ENCODE data around the gene HNRNPUL1.
A peak's percentile ranks its signal among the peaks of the same experiment; 100 is the strongest.
"Not testable (repeated sequence)": the region's sequence is repeated elsewhere in the genome, so short reads cannot be mapped to it uniquely, and the experiment has no call there.

The HNRNPUL1 gene

GRCh38 chr19:41327576-41328156, 63.5 kb downstream of the HNRNPUL1 start:
- peak; percentile 94 to 95 for DNase-seq

DNA sequence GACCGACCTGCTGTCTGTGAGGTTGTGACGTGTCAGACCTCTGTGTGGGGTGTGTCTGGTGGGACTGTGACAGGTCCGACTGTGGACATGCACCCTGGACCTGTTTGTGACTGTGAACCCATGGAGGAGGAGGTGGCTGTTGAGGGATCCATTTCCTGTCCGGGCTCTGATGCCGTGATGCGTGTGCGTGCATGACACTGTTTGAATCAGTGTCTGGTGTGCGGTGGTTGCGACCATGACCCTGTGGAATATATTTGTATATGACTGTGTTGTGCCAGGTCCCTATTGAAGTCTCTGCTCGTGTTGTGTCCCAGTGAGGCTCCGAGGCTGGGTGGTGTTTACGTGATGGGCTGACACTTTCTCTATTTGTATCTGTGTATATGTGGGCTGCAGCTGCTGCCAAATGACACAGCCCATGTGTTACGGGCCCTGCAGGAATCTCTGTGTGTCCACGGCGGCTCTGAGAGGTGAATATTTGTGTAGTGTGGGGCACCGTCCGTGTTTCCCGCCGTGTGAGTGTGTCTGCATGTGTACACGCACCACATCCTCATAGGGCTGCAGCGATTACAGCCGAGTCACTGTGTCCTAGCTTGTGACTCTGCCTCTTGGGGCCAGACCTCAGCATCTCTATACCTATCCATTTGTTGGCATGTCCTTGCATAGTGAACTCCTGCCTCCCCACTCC, 64.1 kb downstream of the HNRNPUL1 start:
- peak; percentile 53 to 56 for DNase-seq

GRCh38 chr19:41328842-41329225, 64.7 kb downstream of the HNRNPUL1 start:
- peak; percentile 83 to 88 for DNase-seq

- no peak for DNase-seq
These were observed 66.3 kb downstream of the HNRNPUL1 start for GRCh38 chr19:41330481-41330880.

- no peak for DNase-seq
These were observed 66.9 kb downstream of the HNRNPUL1 start for GRCh38 chr19:41330946-41331678.

DNA sequence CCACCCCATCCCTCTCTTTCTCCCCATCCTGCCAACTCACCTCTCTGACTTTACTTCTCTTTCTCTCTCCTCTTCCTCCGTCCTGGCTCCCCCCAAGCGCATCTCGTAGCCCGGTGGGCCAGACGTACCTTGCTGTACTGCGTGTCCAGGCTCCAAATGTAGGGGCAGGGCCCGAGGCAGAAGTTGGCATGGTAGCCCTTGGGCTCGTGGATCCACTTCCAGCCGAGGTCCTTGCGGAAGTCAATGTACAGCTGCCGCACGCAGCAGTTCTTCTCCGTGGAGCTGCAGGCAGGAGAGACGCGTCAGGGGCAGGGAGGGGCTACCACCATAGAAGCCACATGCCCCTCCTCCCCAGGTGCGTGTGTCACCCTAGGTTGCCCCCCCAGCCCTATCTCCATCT, 67.8 kb downstream of the HNRNPUL1 start:
- DNase-seq: no peak

GRCh38 chr19:41332468-41332867, 68.3 kb downstream of the HNRNPUL1 start:
- DNase-seq: no peak

DNA sequence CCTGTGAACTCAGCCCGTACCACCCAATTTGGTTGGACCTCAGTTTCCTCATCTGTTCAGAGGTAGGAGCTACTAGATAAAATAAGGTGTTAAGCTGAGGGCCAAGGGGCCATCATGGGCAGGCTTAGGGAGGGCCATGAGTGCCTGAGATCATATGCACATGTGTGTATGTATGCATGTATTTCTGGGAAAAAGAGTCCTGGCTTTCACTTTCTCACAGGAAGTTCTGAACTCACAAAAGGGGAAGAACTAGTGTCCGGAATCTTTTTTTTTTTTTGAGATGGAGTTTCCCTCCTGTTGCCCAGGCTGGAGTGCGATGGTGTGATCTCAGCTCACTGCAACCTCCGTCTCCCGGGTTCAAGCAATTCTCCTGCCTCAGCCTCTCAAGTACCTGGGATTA, 70.6 kb downstream of the HNRNPUL1 start:
- peak; percentile 76 to 83 for DNase-seq

- DNase-seq: no peak
These were observed 71.3 kb downstream of the HNRNPUL1 start for GRCh38 chr19:41335467-41335866.

GRCh38 chr19:41339936-41340335, 75.8 kb downstream of the HNRNPUL1 start:
- no peak for DNase-seq

DNA sequence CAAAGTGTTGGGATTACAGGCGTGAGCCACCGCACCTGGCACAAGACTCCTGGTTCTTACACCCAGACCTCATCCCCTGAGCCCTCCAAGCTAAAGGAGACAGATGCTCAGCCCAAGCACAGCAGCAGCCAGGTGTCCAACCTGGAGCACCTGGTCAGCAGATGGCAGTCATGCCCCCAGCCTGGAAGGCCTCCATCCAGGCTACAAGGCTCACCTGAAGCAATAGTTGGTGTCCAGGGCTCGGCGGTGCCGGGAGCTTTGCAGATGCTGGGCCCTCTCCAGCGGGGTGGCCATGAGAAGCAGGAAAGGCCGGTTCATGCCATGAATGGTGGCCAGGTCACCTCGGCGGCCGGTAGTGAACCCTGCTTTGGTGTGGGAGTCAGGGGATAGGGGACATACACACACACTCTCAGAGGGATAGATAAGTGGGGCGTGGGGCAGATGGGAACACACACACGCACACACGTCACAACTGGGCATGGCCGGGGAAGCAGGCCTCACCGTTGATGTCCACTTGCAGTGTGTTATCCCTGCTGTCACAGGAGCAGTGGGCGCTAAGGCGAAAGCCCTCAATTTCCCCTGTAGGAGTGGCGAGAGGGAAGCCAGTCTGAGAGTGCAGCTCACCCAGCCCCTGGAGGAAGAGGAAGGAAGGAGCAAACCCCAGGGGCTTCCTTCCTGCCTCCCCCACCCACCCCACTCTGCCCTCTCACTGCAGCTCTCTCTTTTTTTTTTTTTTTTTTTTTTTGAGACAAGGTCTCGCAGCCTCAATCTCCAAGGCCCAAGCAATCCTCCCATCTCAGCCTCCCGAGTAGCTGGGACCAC, 77.7 kb downstream of the HNRNPUL1 start:
- DNase-seq: peak in 1 of 2 donors; percentile 64

GRCh38 chr19:41344162-41344561, 80.0 kb downstream of the HNRNPUL1 start:
- no peak for DNase-seq

GRCh38 chr19:41346916-41347315, 82.7 kb downstream of the HNRNPUL1 start:
- DNase-seq: not testable (repeated sequence)

DNA sequence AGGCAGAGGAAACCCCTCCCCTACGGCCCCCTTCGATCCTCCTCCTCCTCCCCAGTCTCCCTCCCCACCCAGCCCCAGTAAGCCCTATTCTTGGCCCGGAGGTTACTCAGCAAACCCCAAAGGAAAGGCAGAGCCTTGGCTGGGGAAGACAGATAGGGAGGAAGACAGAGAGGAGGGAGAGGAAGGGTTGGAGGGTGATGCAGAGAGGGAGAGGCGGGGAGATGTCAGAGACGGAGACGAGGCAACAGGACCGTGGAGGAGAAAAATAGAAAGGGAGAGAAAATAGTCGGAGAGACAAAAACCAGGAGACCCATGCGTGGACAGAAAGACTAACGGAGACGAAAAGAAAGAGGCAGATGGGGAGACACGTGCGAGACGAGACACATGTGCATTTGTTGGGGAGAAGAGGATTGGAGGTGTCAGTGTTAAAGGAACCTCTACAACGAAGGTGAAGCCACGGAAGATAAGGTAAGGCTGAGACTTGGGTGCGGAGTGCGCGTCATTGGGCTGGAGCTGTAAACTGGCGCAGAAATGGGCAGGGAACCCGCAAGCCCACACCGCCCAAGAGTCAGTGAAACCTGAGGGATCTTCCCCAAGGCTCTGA, 86.7 kb downstream of the HNRNPUL1 start:
- DNase-seq: no peak

DNA sequence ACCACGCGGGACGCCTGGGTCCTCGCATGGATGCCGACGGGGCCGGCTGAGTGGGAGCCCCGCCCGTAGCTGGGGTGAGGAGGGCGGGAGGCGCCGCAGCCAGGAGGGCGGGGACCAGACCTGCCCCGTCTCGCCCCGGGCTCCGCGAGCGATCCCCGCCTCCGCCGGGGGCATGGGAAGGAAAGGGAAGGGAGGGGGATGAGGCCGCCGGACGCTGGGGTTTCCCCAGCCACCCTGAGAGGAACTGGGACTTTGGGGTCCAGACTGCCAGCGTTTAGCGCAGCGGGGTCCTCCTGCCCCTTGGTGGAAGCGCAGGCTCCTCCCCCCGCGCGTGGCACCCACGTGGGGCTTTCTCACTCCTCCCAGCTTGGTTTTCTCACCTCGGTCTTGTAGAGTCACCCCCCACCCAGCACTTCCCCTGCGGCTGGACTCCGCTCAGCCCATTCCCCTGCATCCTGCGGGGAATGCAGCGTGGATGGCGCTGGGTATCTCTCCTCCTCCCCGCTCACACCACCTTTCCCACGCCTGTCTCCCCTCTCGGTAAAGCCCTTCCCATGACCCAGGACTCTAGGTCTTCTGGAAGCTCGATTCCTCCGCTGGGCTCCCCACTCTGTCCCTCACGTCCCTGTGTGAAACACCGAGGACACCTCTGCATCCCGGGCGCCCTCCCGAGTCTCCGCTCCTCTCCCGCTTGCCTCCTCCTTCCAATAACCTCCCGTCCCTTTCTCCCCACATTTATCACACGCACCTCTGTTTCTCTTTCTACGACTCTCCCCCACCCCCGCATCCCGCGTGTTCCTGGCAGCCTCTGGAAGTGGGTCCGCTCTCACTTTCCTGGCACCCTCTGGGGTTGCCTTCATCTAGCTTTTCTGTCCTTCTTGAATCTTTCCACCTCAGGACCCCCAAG, 87.4 kb downstream of the HNRNPUL1 start:
- DNase-seq: peak; percentile 80 to 81

DNA sequence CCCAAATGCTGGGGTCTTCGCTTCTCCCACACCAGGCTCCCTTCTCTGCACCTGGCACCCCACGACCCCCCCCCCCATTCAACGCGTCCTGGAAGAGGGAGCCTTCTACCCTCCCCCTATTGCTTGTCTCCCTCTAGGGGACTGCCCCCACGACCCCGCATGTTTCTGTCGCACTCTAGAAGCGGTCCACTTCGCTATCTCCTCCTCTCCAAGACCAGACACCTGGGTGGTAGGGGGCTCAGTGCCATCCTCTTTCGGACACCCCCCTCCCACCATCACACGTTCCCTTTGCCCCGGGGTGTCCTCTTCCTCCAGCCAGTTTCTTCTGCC, 88.1 kb downstream of the HNRNPUL1 start:
- DNase-seq: no peak

- DNase-seq: peak; percentile 67 to 69
These were observed 88.7 kb downstream of the HNRNPUL1 start for GRCh38 chr19:41352609-41353465.

DNA sequence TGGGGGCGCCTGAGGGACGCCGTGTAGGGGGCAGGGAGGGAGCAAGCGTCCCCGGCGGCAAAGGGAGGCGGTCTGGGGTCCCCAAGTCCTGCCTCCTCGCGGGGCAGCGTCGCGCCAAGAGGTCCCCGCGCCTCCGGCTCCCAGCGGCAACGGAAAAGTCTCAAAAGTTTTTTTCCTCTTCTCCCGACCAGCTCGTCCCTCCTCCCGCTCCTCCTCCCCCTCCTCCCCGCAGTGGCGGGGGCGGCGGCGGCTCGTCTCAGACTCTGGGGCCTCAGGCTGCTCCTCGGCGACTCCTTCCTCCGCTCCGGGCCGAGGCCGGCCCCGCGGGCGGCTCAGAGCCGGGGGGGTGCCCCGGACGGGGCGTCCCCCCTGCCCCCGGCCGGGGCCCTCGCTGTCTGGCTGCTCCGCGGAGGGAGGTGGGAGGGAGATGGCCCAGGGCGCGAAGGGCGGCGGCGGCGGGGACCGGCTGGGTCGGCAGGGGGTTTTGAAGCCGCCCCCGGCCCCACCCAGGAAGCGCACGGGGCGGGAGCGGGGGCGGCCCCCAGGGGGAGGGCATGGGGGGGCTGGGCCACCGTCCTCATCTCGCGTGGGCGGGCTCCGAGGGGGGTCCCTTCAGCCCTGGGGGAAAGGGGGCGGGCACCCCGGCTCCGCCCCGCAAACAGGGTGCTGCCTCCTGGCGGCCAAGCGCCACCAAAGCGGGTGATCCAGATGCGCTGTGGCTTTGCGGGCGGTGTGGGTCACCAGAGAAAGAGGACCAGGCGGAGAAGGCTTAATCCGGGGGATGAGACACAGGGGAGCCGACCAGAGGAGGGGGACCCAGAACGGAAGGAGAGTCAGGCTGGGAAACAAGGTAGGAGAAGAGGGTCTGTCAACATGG, 89.5 kb downstream of the HNRNPUL1 start, which contains the start of gene TGFB1:
Gene TGFB1 (minus strand): TSS at position 457 of the 877 bp plus-strand sequence. CDS start 878 bp downstream, outside the sequence.
- DNase-seq: peak; percentile 89 to 90

DNA sequence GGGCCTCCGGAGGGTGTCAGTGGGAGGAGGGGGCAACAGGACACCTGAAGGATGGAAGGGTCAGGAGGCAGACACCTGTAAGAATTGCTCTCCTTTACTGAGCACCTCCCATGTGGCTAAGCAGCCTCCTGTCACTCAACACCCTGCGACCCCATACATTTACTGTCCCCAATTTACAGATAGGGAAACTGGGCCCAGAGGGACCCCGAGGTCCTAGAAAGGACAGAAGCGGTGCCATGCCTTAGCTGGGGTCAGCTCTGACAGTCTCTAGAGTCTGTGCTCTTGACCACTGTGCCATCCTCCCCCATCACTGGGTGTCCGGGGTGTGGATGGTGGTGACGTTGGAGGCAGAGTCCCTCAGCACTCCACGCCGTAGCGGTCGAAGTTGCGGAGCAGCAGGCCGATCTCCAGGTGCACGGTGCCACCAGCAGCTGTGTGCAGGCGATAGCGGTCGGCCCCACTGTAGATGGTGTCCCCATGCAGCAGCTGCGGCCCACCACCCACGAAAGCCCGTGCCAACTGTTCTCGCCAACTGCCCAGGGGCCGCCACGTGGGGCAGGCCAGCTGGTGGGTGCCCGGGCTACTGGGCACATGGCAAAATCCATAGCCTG, 90.3 kb downstream of the HNRNPUL1 start:
- DNase-seq: no peak

All from inflammatory macrophage (primary cell).